ENCODE results near the gene BLOC1S5. TPM values are rescaled to one million over a fixed set of nuclear protein-coding genes. Genes with fewer than 3 reads are reported as not detected.

Gene BLOC1S5
- total and polyA plus RNA-seq, 9 of the 15 experiments (the other 6 are each of a cell fraction or from before 2014, with no cell fraction given): 8.5 to 41.0 (median 27.7) TPM

DNA sequence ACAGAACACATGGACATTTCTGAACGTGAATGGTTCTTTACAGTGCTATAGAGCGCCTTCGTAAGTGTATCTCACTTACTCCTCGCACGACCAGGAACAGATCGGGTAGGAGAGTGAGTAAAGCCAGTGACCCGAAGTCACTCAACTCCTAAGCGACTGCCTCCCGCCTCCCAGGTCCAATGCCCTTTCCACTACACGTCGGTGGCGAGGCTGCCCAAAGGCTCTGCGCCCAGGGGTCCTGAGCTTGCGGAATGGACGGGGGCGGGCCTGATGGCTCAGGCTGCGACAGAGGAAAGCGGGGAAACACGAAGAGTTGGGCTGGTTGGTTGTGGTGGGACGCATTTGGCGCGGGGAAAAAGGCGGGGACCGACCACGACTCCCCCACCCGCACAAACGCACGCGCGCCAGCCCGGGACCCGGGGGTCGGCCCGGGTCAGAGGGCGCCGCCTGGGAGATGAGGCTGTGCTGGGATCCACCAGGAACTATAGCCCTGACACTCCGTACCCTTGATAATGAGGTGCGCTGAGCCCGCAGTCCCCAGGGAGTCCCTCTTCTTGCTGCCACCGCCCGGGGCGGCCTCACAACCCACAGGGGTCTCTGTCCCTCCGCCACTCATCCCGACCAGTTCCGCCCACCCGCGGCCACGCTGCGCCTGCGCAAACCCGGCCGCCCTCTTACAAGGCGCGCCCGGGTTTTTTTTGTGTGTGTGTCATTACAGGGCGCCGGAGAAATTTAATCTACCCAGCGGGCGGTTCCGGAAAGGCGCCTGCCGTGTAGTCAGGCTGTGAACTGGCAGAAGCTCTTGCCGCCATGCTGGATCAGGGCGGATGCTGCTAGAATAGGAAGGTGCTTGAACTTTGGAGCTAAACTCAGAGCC lies at the start of gene BLOC1S5 (continued):
- TF ChIP-seq ZBTB34 (CRISPR knock-in tag; IDR thresholded peaks at IDR 0.05): no peak
- no peak for TF ChIP-seq ADNP (tag; IDR thresholded peaks at IDR 0.05)
- peak; percentile 79 for TF ChIP-seq SPI1 (IDR thresholded peaks at IDR 0.05; ENCODE audit: borderline replicate concordance, low read depth, low read length)
- TF ChIP-seq, protein P1, sequence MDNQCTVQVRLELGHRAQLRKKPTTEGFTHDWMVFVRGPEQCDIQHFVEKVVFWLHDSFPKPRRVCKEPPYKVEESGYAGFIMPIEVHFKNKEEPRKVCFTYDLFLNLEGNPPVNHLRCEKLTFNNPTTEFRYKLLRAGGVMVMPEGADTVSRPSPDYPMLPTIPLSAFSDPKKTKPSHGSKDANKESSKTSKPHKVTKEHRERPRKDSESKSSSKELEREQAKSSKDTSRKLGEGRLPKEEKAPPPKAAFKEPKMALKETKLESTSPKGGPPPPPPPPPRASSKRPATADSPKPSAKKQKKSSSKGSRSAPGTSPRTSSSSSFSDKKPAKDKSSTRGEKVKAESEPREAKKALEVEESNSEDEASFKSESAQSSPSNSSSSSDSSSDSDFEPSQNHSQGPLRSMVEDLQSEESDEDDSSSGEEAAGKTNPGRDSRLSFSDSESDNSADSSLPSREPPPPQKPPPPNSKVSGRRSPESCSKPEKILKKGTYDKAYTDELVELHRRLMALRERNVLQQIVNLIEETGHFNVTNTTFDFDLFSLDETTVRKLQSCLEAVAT (IDR thresholded peaks at IDR 0.05): no peak
- TF ChIP-seq ZNF41 (CRISPR knock-in tag; conservative IDR thresholded peaks at IDR 0.05): no peak
- no peak for TF ChIP-seq MITF (IDR thresholded peaks at IDR 0.05)
- TF ChIP-seq GTF2F1 (IDR thresholded peaks at IDR 0.05; ENCODE audit: low read depth, low read length): peak; percentile 33; the same call in 1 of the 2 replicates
- TF ChIP-seq RFX1 (IDR thresholded peaks at IDR 0.05): no peak
- no peak for TF ChIP-seq ATF3 (IDR thresholded peaks at IDR 0.05)
- peak; percentile 68 for TF ChIP-seq ATF3 (CRISPR knock-in tag; conservative IDR thresholded peaks at IDR 0.05)
- TF ChIP-seq SMARCC2 (IDR thresholded peaks at IDR 0.05; ENCODE audit: low read depth): no peak; the same call in 1 of the 2 replicates
- peak; percentile 89 for TF ChIP-seq KLF1 (tag; IDR thresholded peaks at IDR 0.05)
- peak; percentile 60; the same call in 1 of the 2 replicates for TF ChIP-seq E2F3 (CRISPR knock-in tag; IDR thresholded peaks at IDR 0.05)
- no peak for TF ChIP-seq U2AF2 (optimal IDR thresholded peaks at IDR 0.05; ENCODE audit: low read depth, low read length)
- 0 out of 2 replicates have a peak, but pooled peaks have one; percentile 31 for TF ChIP-seq TGIF2 (CRISPR knock-in tag; IDR thresholded peaks at IDR 0.05)
- no peak for TF ChIP-seq ZNF282 (CRISPR knock-in tag; IDR thresholded peaks at IDR 0.05)
- 0 out of 2 replicates have a peak, but pooled peaks have one; percentile 10 for TF ChIP-seq CHD2 (IDR thresholded peaks at IDR 0.05; ENCODE audit: low read depth, low read length)
- TF ChIP-seq STAT6 (CRISPR knock-in tag; IDR thresholded peaks at IDR 0.05): no peak
- TF ChIP-seq SNRNP70 (optimal IDR thresholded peaks at IDR 0.05; ENCODE audit: low read depth, low read length): no peak
